ENCODE results near the gene TMEM87B.
A peak's percentile ranks its signal among the peaks of the same experiment; 100 is the strongest.

- TF ChIP-seq, protein P1, sequence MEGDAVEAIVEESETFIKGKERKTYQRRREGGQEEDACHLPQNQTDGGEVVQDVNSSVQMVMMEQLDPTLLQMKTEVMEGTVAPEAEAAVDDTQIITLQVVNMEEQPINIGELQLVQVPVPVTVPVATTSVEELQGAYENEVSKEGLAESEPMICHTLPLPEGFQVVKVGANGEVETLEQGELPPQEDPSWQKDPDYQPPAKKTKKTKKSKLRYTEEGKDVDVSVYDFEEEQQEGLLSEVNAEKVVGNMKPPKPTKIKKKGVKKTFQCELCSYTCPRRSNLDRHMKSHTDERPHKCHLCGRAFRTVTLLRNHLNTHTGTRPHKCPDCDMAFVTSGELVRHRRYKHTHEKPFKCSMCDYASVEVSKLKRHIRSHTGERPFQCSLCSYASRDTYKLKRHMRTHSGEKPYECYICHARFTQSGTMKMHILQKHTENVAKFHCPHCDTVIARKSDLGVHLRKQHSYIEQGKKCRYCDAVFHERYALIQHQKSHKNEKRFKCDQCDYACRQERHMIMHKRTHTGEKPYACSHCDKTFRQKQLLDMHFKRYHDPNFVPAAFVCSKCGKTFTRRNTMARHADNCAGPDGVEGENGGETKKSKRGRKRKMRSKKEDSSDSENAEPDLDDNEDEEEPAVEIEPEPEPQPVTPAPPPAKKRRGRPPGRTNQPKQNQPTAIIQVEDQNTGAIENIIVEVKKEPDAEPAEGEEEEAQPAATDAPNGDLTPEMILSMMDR (IDR thresholded peaks at IDR 0.05), result no peak
- TF ChIP-seq POLR2A (IDR thresholded peaks at IDR 0.05) (no peak), EP300 (IDR thresholded peaks at IDR 0.05) (no peak), POLR2AphosphoS5 (IDR thresholded peaks at IDR 0.05) (peak; percentile 11 to 52 (median 48))
These were observed 909 bp downstream of the TMEM87B start for GRCh38 chr2:112055730-112056625.
